K562 (cell line): ENCODE measurements around the gene ATP6V0A1. TPM values are rescaled to one million over a fixed set of nuclear protein-coding genes. Genes with fewer than 3 reads are reported as not detected.

Experiments
- BACH1 ChIP-seq: fragments of 200-800 bp; sonication (Bioruptor generic); IDR thresholded peaks from 2 replicates; pipeline ENCODE4 v1.6.1; 2016; ENCODE audit warnings: missing genetic modification characterization, missing compliant biosample characterization
- CBFA2T3 ChIP-seq: fragments of 450-650 bp; IDR thresholded peaks from 2 replicates; pipeline ENCODE4 v1.6.1; 2017
- HDAC1 ChIP-seq, 2 experiments: fragments of 450-650 bp; IDR thresholded peaks; 2 replicates each; pipeline ENCODE4 v1.6.1; 2016 to 2017; ENCODE audit warnings: inconsistent platforms in 1 of 2, mild to moderate bottlenecking in 1 of 2, moderate library complexity in 1 of 2
- IRF2 ChIP-seq: sonication (generic); formaldehyde crosslinking; IDR thresholded peaks from 2 replicates; pipeline ENCODE4 v1.8.1; 2022; ENCODE audit warnings: mild to moderate bottlenecking, missing genetic modification reagents
- SMARCA5 ChIP-seq: fragments of 450-650 bp; IDR thresholded peaks from 2 replicates; pipeline ENCODE4 v1.6.1; 2016
- SUPT5H ChIP-seq: fragments of 450-650 bp; IDR thresholded peaks from 2 replicates; pipeline ENCODE4 v1.6.1; 2016
- TFE3 ChIP-seq: fragments of 450-650 bp; formaldehyde crosslinking; IDR thresholded peaks from 2 replicates; pipeline ENCODE4 v1.4.0; 2020; ENCODE audit warnings: mild to moderate bottlenecking, mixed read lengths
- ZBTB2 ChIP-seq: fragments of 450-650 bp; IDR thresholded peaks from 2 replicates; pipeline ENCODE4 v1.6.1; 2016; ENCODE audit warnings: antibody characterized with exemption
- ZNF140 ChIP-seq: fragments of 250-450 bp; sonication (Bioruptor Pico); IDR thresholded peaks from 2 replicates; pipeline ENCODE4 v1.8.0; 2021; ENCODE audit warnings: moderate library complexity, mild to moderate bottlenecking, inconsistent platforms
- ZNF407 ChIP-seq: fragments of 450-650 bp; IDR thresholded peaks from 2 replicates; pipeline ENCODE4 v1.6.1; 2016; ENCODE audit warnings: low read depth
- polyA plus RNA-seq, 8 experiments: library from polyadenylated mRNA; depleted of rRNA in 4 of 8; stranded (reverse) in 5 of 8; unstranded in 3 of 8; fragments of >200 nt; fragmentation: Nextera tagmentation in 2 of 8; fragmentation: Illumina TruSeq in 1 of 8; extraction: Ambion mirVana in 2 of 8; extraction: Trizol in 1 of 8; gene quantifications; 2 replicates each; pipeline versions ENCODE4 v1.2.1 to v1.2.3, GENCODE V29; 2011 to 2014; ENCODE audit warnings: inconsistent platforms in 1 of 8, missing spikeins in 1 of 8
- total RNA-seq, 7 experiments: library from RNA; depleted of rRNA in 6 of 7; stranded (reverse); fragments of >200 nt in 6 of 7; fragmentation: Illumina TruSeq in 2 of 7; extraction: Trizol in 2 of 7; gene quantifications; 2 replicates each; pipeline versions ENCODE4 v1.2.1 to v1.2.3, GENCODE V29; 2011 to 2021; ENCODE audit warnings: low replicate concordance in 1 of 7
- TF ChIP-seq, protein P1 (sequence below): fragments of 200-800 bp; sonication (Bioruptor generic); IDR thresholded peaks from 2 replicates; pipeline ENCODE4 v1.6.1; 2017; ENCODE audit warnings: missing genetic modification characterization, missing compliant biosample characterization

The ATP6V0A1 gene
- total and polyA plus RNA-seq, 9 of the 15 experiments (the other 6 are each of a cell fraction or from before 2014, with no cell fraction given) = 11.8 to 158 (median 75.5) TPM

DNA sequence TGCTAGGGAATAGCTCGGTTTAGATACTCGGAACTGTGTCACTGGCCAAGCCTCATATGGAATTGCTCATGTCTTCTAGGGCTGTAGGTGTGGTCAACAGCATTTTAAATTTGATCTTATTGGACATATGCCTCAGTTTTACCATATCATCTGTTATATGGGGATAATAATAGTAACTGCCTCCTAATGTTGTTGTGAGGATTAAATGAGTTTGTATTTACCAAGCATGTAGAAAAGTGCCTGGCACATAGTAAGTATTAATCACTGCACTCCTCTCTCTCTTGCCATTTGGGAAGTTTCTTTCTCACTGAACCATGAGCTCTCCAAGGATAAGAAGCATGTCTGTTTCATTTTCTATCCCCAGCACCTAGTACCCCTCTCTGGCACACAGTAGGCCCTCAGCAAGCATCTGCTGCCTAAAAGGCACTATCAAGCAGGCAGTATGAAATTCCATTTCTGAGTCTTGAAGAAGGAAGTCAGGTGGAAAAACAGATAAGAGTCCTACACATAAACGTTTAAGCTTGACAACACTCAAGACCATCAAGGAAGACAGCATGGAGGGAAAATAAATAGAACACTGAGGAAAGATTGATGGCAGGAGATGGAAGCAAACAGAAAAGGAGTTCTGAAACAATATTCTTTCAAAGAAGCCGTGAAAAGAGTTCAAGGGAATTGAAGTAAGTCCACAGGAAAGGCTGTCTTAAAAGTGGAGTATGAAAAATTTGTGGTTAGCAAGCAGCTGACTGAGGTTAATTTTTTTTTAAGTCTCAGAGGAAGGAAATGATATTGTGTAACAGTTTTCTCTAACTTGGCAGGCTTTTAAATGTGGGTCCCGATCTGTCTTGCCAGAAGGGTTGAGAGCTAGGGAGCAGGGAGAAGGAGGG is 2.2 kb upstream of the ATP6V0A1 start (continued):
- TF ChIP-seq, protein P1, sequence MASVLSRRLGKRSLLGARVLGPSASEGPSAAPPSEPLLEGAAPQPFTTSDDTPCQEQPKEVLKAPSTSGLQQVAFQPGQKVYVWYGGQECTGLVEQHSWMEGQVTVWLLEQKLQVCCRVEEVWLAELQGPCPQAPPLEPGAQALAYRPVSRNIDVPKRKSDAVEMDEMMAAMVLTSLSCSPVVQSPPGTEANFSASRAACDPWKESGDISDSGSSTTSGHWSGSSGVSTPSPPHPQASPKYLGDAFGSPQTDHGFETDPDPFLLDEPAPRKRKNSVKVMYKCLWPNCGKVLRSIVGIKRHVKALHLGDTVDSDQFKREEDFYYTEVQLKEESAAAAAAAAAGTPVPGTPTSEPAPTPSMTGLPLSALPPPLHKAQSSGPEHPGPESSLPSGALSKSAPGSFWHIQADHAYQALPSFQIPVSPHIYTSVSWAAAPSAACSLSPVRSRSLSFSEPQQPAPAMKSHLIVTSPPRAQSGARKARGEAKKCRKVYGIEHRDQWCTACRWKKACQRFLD (CRISPR knock-in tag) = peak; percentile 41; the same call in 1 of the 2 replicates
- peak; percentile 93 for TF ChIP-seq CBFA2T3
- TF ChIP-seq SUPT5H = 0 out of 2 replicates have a peak, but pooled peaks have one; percentile 47
- no peak; the same call in 1 of the 2 replicates for TF ChIP-seq TFE3 (CRISPR knock-in tag)
- 0 out of 2 replicates have a peak, but pooled peaks have one; percentile 31 for TF ChIP-seq SMARCA5
- TF ChIP-seq HDAC1 (IDR thresholded peaks at IDR 0.05) = peak; percentile 67 to 90; a peak in 3 of 4 replicates
- TF ChIP-seq ZNF407 = no peak
- peak; percentile 20; the same call in 1 of the 2 replicates for TF ChIP-seq BACH1 (tag)
- no peak for TF ChIP-seq ZNF140 (CRISPR knock-in tag)
- TF ChIP-seq ZBTB2 = peak; percentile 75; the same call in 1 of the 2 replicates
- no peak for TF ChIP-seq IRF2 (CRISPR knock-in tag)
